Activated T-cell treated with anti-CD3 and anti-CD28 coated beads for 4 hours (primary cell): ENCODE results near the gene ATXN1.
"Not testable (repeated sequence)": the region's sequence is repeated elsewhere in the genome, so short reads cannot be mapped to it uniquely, and the experiment has no call there.

Experiments
- DNase-seq: peaks from one replicate; pipeline ENCODE4 v3.0.0-alpha.2; 2020

The ATXN1 gene

GRCh38 chr6:16285467-16286150 is 475.7 kb downstream of the ATXN1 start:
- no peak for DNase-seq

GRCh38 chr6:16284472-16284871 is 476.8 kb downstream of the ATXN1 start:
- no peak for DNase-seq

GRCh38 chr6:16282370-16282769 is 478.9 kb downstream of the ATXN1 start:
- DNase-seq, result no peak

- no peak for DNase-seq
Measured at GRCh38 chr6:16279243-16279642, 482.0 kb downstream of the ATXN1 start.

DNA sequence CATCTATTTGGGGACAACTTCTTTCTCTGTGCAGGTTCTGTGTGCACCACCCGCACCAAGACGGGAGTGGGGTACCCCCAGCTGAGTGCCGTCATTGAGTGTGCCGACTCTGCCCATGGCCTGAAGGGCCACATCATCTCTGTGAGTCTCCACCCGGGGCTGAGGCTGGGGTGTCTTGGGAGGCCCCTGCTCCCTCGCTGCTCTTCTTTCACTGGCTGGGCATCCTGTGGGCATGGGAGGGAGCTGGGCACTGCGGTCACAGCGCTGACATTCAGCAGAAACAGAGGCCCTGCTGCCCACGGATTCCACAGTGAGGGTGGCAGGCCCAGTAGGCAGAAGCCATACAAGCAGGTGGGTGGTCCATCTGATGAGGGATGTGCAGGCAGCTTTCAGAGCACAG is 482.5 kb downstream of the ATXN1 start:
- no peak for DNase-seq

- DNase-seq, result no peak
Measured at GRCh38 chr6:16278048-16278724, 483.1 kb downstream of the ATXN1 start.

GRCh38 chr6:16277101-16277981 is 483.9 kb downstream of the ATXN1 start:
- no peak for DNase-seq

DNA sequence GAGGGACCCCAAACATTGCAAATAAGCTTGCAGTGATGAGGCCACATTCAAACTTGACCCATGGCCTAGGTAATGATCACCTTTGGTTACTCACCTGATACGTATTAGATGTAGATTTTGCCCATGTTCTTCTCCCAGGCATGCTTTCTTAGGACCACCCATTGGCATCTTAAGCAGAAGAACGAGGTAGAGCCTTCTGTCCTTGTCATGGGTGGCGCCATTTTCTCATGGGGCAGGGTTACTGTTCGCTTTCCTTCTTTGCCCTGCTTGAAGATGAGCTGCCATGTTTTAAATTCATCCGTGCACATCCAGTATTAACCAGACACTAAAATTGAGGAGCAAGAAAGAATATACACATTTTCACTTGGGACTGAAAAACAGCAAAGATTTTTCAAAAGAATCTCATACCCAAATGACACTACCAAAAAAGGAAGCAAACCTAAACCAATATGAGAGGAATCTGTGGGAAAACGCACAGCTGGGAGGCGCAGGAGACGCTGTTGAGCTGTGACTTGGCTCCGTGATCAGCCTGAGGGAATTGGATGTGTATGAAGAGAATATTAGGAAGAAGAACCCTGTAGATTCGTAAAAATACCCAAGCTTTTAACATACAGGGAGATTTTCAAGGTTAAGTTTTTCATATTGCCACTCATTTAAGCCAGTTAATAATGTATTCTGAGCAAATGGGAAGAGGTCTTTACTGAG is 486.2 kb downstream of the ATXN1 start:
- DNase-seq, result no peak

GRCh38 chr6:16274483-16274882 is 486.8 kb downstream of the ATXN1 start:
- no peak for DNase-seq

- no peak for DNase-seq
Measured at GRCh38 chr6:16273256-16273655, 488.0 kb downstream of the ATXN1 start.

GRCh38 chr6:16272201-16272600 is 489.1 kb downstream of the ATXN1 start:
- no peak for DNase-seq

- no peak for DNase-seq
Measured at GRCh38 chr6:16271428-16271827, 489.8 kb downstream of the ATXN1 start.

- DNase-seq, result no peak
Measured at GRCh38 chr6:16270178-16270794, 491.0 kb downstream of the ATXN1 start.

GRCh38 chr6:16269442-16270070 is 491.7 kb downstream of the ATXN1 start:
- not testable (repeated sequence) for DNase-seq

DNA sequence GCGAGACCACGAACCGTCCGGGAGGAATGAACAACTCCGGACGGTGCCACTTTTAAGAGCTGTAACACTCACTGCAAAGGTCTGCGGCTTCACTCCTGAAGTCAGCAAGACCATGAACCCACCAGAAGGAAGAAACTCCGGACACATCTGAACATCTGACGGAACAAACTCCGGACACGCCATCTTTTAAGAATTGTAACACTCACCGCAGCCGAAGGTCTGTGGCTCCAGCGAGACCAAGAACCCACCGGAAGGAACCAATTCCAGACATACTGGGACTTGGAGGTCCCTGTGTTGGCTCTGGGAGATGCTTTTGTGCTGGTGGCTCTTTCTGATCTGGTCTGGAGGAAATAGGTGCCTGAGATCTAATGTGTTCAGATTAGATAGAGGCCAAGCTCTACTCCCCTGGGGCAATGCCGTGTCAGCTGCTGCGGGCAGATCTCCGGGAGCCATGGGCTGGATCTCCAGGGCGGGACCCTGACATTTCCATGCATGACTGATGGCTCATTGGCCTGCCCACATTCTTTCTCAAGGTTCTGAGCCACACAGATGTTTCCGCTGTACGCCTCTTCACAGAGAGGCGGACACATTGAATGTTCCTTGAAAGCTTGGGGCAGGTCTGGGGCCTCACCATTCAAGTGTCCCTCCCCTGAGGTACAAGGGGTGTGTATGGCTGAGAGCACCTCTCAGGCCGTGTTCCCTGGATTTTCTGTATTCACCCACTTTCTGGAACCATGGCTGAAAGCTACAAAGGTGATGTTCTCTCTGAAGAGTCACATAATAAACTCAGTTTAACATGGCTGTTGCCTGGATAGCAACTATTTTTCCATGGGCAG is 493.6 kb downstream of the ATXN1 start:
- DNase-seq, result no peak

- DNase-seq, result no peak
Measured at GRCh38 chr6:16265351-16266341, 495.6 kb downstream of the ATXN1 start.

GRCh38 chr6:16264785-16265184 is 496.5 kb downstream of the ATXN1 start:
- DNase-seq, result no peak

DNA sequence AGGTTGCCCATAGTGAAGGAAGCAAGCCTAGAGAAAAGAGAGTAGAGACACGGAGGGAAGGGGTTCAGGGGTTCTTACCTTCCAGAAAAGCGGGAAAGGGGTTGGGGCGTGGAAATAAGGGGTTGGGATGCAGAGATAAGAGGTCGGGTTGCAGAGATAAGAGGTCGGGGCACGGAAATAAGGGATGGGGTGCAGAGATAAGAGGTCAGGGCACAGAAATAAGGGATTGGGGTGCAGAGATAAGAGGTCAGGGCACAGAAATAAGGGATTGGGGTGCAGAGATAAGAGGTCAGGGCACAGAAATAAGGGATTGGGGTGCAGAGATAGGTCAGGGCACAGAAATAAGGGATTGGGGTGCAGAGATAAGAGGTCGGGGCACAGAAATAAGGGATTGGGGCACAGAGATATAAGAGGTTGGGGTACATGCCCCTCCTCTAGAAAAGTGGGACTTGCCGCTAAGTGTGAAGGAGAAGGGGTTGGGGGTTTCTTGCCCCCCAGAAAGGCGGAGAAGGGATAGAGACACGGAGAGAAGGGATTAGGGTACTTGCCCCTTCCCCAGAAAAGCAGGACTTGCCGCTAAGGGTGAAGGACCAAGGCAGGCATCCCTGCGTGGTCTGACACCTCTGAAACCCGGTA is 497.7 kb downstream of the ATXN1 start:
- not testable (repeated sequence) for DNase-seq

GRCh38 chr6:16262773-16263172 is 498.5 kb downstream of the ATXN1 start:
- not testable (repeated sequence) for DNase-seq
